GM23248 (cell line): Measurements from ENCODE around the gene GOLGA8J.
"Not testable (repeated sequence)": the region's sequence is repeated elsewhere in the genome, so short reads cannot be mapped to it uniquely, and the experiment has no call there.

Experiments
- EZH2 ChIP-seq: fragments of 200-600 bp; sonication (generic); IDR thresholded peaks from 2 replicates; pipeline ENCODE4 v1.6.1; 2018; ENCODE audit warnings: antibody characterized with exemption, mild to moderate bottlenecking; ENCODE audit not compliant: insufficient read depth, poor library complexity, severe bottlenecking
- EZH2phosphoT487 ChIP-seq: fragments of 200-600 bp; sonication (generic); IDR thresholded peaks from 2 replicates; pipeline ENCODE4 v1.6.1; 2018; ENCODE audit warnings: antibody characterized with exemption, moderate library complexity, mild to moderate bottlenecking, low read depth; ENCODE audit not compliant: insufficient read depth

DNA sequence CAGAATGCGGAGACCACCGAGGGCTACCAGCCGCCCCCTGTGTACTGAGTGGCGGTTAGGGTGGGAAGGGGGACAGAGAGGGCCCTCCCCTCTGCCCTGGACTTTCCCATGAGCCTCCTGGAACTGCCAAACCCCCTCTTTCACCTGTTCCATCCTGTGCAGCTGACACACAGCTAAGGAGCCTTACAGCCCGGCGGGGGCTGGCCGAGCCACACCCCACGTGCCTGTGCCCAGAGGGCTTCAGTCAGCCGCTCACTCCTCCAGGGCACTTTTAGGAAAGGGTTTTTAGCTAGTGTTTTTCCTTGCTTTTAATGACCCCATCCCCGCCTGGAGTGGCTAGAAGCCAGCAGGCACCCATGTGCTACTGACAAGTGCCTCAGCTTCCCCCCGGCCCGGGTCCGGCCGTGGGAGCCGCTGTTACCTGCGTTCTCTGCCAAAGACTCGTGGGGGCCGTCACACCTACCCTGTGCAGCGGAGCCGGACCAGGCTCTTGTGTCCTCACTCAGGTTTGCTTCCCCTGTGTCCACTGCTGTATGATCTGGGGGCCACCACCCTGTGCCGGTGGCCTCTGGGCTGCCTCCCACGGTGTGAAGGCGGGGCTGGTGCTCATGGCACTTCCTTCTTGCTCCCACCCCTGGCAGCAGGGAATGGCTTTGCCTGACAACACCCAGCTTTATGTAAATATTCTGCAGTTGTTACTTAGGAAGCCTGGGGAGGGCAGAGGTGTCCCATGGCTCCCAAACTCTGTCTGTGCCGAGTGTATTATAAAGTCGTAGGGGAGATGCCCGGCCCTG, 37.3 kb upstream of the GOLGA8J start:
- not testable (repeated sequence) for TF ChIP-seq EZH2, EZH2phosphoT487
